GM23338 (cell line): ENCODE results near the gene RASGRF2. TPM values are rescaled to one million over a fixed set of nuclear protein-coding genes. Genes with fewer than 3 reads are reported as not detected.

Experiments used
- ATAC-seq: fragments of 200-7000 bp; cut with Tn5 transposase; 3 replicates; pipeline ENCODE4 v1.9.1; 2020
- DNase-seq: peaks from one replicate; pipeline ENCODE4 v3.0.0-alpha.2; 2015; ENCODE audit warnings: low spot score
- H2AFZ ChIP-seq: fragments of 200-600 bp; sonication (generic); 2 replicates; pipeline ENCODE4 v1.8.0; 2016; ENCODE audit warnings: antibody characterized with exemption, mild to moderate bottlenecking, moderate library complexity
- H3F3A ChIP-seq: fragments of 200-600 bp; sonication (generic); replicated peaks from 2 replicates; pipeline ENCODE4 v1.8.0; 2017; ENCODE audit warnings: antibody characterized with exemption, mixed run types, low read depth
- H3K27ac ChIP-seq: fragments of 200-600 bp; sonication (generic); 2 replicates; pipeline ENCODE4 v1.6.1; 2016; ENCODE audit warnings: low read depth
- H3K27me3 ChIP-seq: fragments of 200-600 bp; sonication (generic); 2 replicates; pipeline ENCODE4 v1.8.0; 2016; ENCODE audit warnings: mild to moderate bottlenecking, mixed run types, moderate library complexity; ENCODE audit not compliant: insufficient read depth
- H3K36me3 ChIP-seq: fragments of 200-600 bp; sonication (generic); 2 replicates; pipeline ENCODE4 v1.8.0; 2016; ENCODE audit warnings: mild to moderate bottlenecking; ENCODE audit not compliant: insufficient read depth
- H3K4me1 ChIP-seq: fragments of 200-600 bp; sonication (generic); 2 replicates; pipeline ENCODE4 v1.8.0; 2016; ENCODE audit warnings: mild to moderate bottlenecking, moderate library complexity; ENCODE audit not compliant: insufficient read depth
- H3K4me2 ChIP-seq: fragments of 200-600 bp; sonication (generic); 2 replicates; pipeline ENCODE4 v1.7.1; 2017; ENCODE audit warnings: mixed run types
- H3K4me3 ChIP-seq: fragments of 200-600 bp; sonication (generic); 2 replicates; pipeline ENCODE4 v1.6.1; 2016; ENCODE audit warnings: mixed run types
- H3K79me2 ChIP-seq: fragments of 200-600 bp; sonication (generic); replicated peaks from 2 replicates; pipeline ENCODE4 v1.8.0; 2017; ENCODE audit warnings: mild to moderate bottlenecking; ENCODE audit not compliant: insufficient read depth
- H3K9me2 ChIP-seq: fragments of 200-600 bp; sonication (generic); 2 replicates; pipeline ENCODE4 v1.8.0; 2017; ENCODE audit not compliant: insufficient read depth
- H4K20me1 ChIP-seq: fragments of 200-600 bp; sonication (generic); replicated peaks from 2 replicates; pipeline ENCODE4 v1.8.0; 2017; ENCODE audit warnings: mild to moderate bottlenecking; ENCODE audit not compliant: insufficient read depth
- H3K27ac Mint-ChIP-seq: 2 replicates; pipeline ENCODE4 v1.8.0; 2020; ENCODE audit warnings: inconsistent platforms, mild to moderate bottlenecking, moderate library complexity, mixed read lengths
- H3K27me3 Mint-ChIP-seq: 3 replicates; pipeline ENCODE4 v1.8.0; 2022; ENCODE audit warnings: low read depth, mild to moderate bottlenecking, moderate library complexity, mixed read lengths, inconsistent platforms; ENCODE audit not compliant: insufficient read depth, poor library complexity
- H3K36me3 Mint-ChIP-seq: 3 replicates; pipeline ENCODE4 v1.8.0; 2021; ENCODE audit warnings: low read depth, mild to moderate bottlenecking, inconsistent platforms, moderate library complexity, mixed read lengths
- H3K4me1 Mint-ChIP-seq: 3 replicates; pipeline ENCODE4 v1.8.0; 2020; ENCODE audit warnings: mild to moderate bottlenecking, inconsistent platforms, mixed read lengths
- H3K4me3 Mint-ChIP-seq: 3 replicates; pipeline ENCODE4 v1.8.0; 2021; ENCODE audit warnings: moderate library complexity, mild to moderate bottlenecking, inconsistent platforms, mixed read lengths
- H3K9me3 Mint-ChIP-seq: 3 replicates; pipeline ENCODE4 v1.8.0; 2020; ENCODE audit warnings: moderate library complexity, mild to moderate bottlenecking, inconsistent platforms, mixed read lengths
- CREB1 ChIP-seq: fragments of 250-450 bp; sonication (Bioruptor Pico); IDR thresholded peaks from 2 replicates; pipeline ENCODE4 v1.5.0; 2020; ENCODE audit warnings: low read depth, mild to moderate bottlenecking, moderate library complexity
- EZH2 ChIP-seq: fragments of 200-600 bp; sonication (generic); IDR thresholded peaks from one replicate; pipeline ENCODE4 v1.8.0; 2017; ENCODE audit warnings: antibody characterized with exemption, mild to moderate bottlenecking, low read depth; ENCODE audit not compliant: unreplicated experiment
- POLR2AphosphoS5 ChIP-seq: IDR thresholded peaks from 2 replicates; pipeline ENCODE4 v1.6.1; 2016; ENCODE audit warnings: antibody characterized with exemption, low read depth
- ZNF114 ChIP-seq: fragments of 250-450 bp; sonication (Bioruptor Pico); IDR thresholded peaks from 2 replicates; pipeline ENCODE4 v1.5.0; 2020; ENCODE audit warnings: mild to moderate bottlenecking, moderate library complexity
- ZNF331 ChIP-seq: fragments of 250-450 bp; sonication (Bioruptor Pico); IDR thresholded peaks from 2 replicates; pipeline ENCODE4 v1.5.0; 2020; ENCODE audit warnings: low read depth, mild to moderate bottlenecking, moderate library complexity
- polyA plus RNA-seq: library from polyadenylated mRNA; unstranded; fragments of >200 nt; fragmentation: Nextera tagmentation; extraction: Ambion mirVana; gene quantifications from 2 replicates; pipeline ENCODE4 v1.2.1, GENCODE V29; 2016
- total RNA-seq: library from RNA; depleted of rRNA; stranded (reverse); fragments of >200 nt; shearing (Covaris generic); gene quantifications from 2 replicates; pipeline ENCODE4 v1.2.3, GENCODE V29; 2014
- TF ChIP-seq, protein P1 (sequence below): IDR thresholded peaks from 2 replicates; pipeline ENCODE4 v1.6.1; 2016; ENCODE audit warnings: antibody characterized with exemption
- TF ChIP-seq, protein P2 (sequence below): IDR thresholded peaks from one replicate; pipeline ENCODE4 v1.6.1; 2018; ENCODE audit warnings: antibody characterized with exemption; ENCODE audit not compliant: unreplicated experiment
- TF ChIP-seq, protein P3 (sequence below), 2 experiments: fragments of 200-600 bp in 1 of 2; sonication (generic) in 1 of 2; conservative IDR thresholded peaks; 2 replicates each; pipeline versions ENCODE4 v1.5.1 to v1.6.1; 2016 to 2017; ENCODE audit warnings: antibody characterized with exemption in 2 of 2, low read depth in 2 of 2, mild to moderate bottlenecking in 2 of 2, moderate library complexity in 1 of 2

The RASGRF2 gene
- total and polyA plus RNA-seq, 2 experiments from 2014 or later: 5.0 to 19.2 TPM

DNA sequence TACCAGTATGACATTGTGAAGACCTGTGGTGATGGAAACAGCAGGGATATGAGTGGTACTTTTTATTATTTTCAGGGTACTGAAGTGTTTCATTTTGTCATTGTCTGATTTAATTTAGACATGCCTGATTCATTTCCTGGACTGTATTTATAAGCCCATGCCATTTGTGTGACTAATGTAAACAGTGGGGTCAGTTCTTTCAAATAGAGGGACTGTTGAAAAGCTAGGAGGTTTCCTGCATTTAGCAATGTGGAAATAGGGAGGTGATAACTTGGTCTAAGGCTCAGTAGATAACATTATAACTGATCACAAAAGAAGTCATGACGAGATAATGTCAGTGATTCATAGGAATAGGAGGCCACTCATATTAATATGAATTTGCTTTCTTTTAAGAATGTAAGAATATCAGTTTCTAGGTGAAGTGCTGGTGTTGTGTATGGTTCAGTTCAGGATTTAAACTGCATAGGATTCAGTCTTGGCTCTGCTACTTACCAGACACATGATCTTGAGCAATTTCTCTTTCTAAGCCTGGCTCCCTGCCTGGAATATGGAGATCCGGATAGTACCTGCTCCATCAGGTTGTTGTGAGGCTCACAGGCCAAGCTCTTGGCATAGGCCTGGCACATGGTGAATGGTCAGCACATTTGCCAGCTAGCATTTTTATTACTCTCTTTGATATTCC is 7.5 kb downstream of the RASGRF2 start (continued):
- no peak for TF ChIP-seq POLR2AphosphoS5
- TF ChIP-seq, protein P1, sequence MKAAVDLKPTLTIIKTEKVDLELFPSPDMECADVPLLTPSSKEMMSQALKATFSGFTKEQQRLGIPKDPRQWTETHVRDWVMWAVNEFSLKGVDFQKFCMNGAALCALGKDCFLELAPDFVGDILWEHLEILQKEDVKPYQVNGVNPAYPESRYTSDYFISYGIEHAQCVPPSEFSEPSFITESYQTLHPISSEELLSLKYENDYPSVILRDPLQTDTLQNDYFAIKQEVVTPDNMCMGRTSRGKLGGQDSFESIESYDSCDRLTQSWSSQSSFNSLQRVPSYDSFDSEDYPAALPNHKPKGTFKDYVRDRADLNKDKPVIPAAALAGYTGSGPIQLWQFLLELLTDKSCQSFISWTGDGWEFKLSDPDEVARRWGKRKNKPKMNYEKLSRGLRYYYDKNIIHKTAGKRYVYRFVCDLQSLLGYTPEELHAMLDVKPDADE: no peak

DNA sequence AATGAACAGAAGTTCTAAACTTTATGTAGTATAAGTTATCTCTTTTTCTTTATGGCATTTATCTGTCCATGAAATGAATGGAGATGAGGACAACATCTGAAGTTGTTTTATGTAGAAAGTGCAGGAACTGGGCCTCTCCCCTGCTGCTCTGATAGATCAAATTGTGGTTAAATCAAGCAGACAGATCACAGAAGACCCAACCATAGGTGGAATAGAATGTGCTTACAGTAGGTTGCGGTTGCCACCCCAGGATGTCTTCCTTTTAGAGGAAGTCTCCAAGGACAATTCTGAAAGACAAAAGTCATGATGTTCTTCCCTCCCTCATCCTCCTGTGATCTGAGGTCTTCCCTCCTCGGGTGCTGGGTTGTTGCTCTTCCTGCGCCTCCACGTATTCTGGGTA is 12.9 kb downstream of the RASGRF2 start:
- peaks cover 61% of the 10 kb centered on the region for H3K79me2 ChIP-seq

More for the DNA sequence above, 12.9 kb downstream of the RASGRF2 start:
- no peaks in the 10 kb centered on the region for H3K36me3 Mint-ChIP-seq
- no peak overlapping the region for H3K4me3 Mint-ChIP-seq
- no peaks in the 10 kb centered on the region for H3K36me3 ChIP-seq
- H3K9me2 ChIP-seq: peaks cover 12% of the 10 kb centered on the region
- H2AFZ ChIP-seq: no peak overlapping the region
- TF ChIP-seq EZH2 (no peak), ZNF114 (CRISPR knock-in tag) (no peak), POLR2AphosphoS5 (no peak), CREB1 (no peak), ZNF331 (CRISPR knock-in tag) (no peak)
- TF ChIP-seq, protein P2, sequence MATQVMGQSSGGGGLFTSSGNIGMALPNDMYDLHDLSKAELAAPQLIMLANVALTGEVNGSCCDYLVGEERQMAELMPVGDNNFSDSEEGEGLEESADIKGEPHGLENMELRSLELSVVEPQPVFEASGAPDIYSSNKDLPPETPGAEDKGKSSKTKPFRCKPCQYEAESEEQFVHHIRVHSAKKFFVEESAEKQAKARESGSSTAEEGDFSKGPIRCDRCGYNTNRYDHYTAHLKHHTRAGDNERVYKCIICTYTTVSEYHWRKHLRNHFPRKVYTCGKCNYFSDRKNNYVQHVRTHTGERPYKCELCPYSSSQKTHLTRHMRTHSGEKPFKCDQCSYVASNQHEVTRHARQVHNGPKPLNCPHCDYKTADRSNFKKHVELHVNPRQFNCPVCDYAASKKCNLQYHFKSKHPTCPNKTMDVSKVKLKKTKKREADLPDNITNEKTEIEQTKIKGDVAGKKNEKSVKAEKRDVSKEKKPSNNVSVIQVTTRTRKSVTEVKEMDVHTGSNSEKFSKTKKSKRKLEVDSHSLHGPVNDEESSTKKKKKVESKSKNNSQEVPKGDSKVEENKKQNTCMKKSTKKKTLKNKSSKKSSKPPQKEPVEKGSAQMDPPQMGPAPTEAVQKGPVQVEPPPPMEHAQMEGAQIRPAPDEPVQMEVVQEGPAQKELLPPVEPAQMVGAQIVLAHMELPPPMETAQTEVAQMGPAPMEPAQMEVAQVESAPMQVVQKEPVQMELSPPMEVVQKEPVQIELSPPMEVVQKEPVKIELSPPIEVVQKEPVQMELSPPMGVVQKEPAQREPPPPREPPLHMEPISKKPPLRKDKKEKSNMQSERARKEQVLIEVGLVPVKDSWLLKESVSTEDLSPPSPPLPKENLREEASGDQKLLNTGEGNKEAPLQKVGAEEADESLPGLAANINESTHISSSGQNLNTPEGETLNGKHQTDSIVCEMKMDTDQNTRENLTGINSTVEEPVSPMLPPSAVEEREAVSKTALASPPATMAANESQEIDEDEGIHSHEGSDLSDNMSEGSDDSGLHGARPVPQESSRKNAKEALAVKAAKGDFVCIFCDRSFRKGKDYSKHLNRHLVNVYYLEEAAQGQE: no peak
- TF ChIP-seq, protein P3, sequence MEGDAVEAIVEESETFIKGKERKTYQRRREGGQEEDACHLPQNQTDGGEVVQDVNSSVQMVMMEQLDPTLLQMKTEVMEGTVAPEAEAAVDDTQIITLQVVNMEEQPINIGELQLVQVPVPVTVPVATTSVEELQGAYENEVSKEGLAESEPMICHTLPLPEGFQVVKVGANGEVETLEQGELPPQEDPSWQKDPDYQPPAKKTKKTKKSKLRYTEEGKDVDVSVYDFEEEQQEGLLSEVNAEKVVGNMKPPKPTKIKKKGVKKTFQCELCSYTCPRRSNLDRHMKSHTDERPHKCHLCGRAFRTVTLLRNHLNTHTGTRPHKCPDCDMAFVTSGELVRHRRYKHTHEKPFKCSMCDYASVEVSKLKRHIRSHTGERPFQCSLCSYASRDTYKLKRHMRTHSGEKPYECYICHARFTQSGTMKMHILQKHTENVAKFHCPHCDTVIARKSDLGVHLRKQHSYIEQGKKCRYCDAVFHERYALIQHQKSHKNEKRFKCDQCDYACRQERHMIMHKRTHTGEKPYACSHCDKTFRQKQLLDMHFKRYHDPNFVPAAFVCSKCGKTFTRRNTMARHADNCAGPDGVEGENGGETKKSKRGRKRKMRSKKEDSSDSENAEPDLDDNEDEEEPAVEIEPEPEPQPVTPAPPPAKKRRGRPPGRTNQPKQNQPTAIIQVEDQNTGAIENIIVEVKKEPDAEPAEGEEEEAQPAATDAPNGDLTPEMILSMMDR (conservative IDR thresholded peaks at IDR 0.05; ENCODE audit: low read depth in 2 of 2): no peak
- no peak overlapping the region for H3K4me3 ChIP-seq
- H4K20me1 ChIP-seq: no peaks in the 10 kb centered on the region
- H3K4me1 ChIP-seq: peaks cover 10% of the 10 kb centered on the region
- no peaks in the 10 kb centered on the region for H3K27me3 ChIP-seq
- no peak overlapping the region for H3K4me2 ChIP-seq
- peaks cover 12% of the 10 kb centered on the region for H3K4me1 Mint-ChIP-seq
- ATAC-seq: no peak
- H3K27ac ChIP-seq: no peak overlapping the region
- peaks cover 8% of the 10 kb centered on the region for H3K27me3 Mint-ChIP-seq
- no peak overlapping the region for H3K27ac Mint-ChIP-seq
- no peak for DNase-seq
- no peaks in the 10 kb centered on the region for H3F3A ChIP-seq
- no peaks in the 10 kb centered on the region for H3K9me3 Mint-ChIP-seq
